Lung microvascular endothelial cell (primary cell): ENCODE measurements around the gene DPEP2. TPM values are rescaled to one million over a fixed set of nuclear protein-coding genes. Genes with fewer than 3 reads are reported as not detected.
"Not testable (repeated sequence)": the region's sequence is repeated elsewhere in the genome, so short reads cannot be mapped to it uniquely, and the experiment has no call there.

ENCODE experiments used
- DNase-seq, 2 donors: peaks; one replicate each; pipeline versions ENCODE4 v3.0.0 to v3.0.0-alpha.2; 2010; ENCODE audit warnings: low read depth in 2 of 2
- total RNA-seq: library from RNA; depleted of rRNA; stranded (reverse); fragments of >200 nt; gene quantifications from 2 replicates; pipeline ENCODE4 v1.2.1, GENCODE V29; 2014

DPEP2 gene
- total RNA-seq, 1 donor from 2014 or later, result 8.9 TPM

DNA sequence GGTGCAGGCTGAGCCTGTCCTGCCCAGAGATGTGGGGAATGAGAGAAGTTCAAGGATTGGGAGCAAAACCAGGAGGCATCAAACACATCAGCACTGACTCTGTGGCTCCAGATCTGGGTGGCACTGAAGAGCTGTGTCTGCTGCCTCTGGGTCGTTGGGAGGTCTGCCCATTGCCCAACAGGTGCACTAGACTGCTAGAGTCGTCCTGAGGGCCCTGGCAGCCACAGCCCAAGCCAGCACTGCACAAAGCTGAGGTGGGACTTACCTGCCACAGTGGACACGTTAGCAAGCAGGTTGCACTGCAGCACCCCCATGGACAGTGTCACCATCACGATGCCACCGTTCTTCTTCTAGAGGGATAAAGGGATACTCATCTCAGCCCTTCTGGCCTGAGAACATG is 22.3 kb downstream of the DPEP2 start:
- DNase-seq, result no peak

DNA sequence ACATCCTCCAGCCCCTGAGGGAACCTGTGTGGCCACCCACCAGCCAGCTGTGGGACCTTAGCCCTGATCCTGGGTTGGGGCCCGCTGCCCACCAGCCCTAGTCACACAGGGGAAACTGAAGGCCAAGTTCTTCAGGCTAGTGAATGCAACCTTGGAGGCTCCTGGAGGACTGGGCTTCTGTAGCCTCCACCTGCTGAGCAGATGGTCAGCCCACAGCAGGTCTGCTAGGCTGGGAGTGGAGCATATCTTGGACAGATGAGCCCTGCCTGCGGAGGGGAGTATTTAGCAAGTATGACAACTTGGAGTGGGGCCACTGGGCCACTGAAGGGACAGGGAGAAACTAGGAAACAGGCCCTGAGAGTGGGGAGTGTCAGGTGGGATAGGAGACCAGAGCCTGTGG is 23.1 kb downstream of the DPEP2 start:
- DNase-seq, result no peak

DNA sequence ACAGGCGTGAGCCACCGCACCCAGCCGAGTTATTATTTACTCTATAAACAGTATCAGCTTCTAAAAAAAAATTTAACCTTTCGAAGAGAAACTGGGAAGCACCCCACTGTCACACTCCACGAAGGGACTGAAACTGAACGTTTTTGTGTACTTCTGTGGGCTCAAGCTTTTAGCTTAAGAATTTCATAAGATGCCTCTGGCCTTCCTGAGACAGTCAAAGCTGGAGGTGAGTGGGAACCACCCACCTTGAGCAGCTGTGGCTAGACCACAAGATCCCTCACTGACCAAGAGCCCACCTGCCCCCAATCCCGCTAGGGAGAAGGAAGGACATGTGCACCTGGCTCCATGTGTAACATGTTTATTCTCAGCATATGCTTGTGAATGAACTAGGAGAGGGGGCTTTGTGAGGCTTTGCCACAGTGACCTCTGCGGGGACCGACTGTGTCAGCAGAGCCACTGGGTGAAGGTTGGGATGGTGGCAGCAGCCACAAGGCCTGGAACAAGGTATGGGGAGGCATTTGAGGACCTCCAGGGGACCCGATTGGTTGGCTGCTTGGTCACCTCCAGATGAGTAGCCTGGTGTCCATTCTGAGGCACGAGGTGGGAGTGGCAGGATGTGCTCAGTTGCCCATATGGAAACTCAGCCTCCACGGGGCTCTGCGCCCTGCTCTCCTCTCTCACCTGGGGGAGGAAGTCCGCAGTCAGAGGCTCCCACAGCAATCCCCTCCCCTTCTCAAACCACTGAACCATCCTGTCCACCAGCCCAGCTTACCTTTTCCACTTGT is 23.8 kb downstream of the DPEP2 start:
- no peak for DNase-seq

DNA sequence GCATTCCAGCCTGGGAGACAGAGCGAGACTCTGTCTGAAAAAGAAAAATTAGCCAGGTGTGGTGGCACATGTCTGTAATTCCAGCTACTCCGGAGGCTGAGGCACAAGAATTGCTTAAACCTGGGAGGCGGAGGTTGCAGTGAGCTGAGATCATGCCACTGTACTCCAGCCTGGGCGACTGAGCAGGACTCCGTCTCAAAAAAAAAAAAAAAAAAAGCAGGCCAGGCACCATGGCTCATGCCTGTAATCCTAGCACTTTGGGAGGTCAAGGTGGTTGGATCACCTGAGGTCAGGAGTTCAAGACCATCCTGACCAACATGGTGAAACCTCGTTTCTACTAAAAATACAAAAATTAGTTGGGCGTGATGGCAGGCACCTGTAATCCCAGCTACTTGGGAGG is 27.0 kb downstream of the DPEP2 start:
- DNase-seq, result not testable (repeated sequence)

DNA sequence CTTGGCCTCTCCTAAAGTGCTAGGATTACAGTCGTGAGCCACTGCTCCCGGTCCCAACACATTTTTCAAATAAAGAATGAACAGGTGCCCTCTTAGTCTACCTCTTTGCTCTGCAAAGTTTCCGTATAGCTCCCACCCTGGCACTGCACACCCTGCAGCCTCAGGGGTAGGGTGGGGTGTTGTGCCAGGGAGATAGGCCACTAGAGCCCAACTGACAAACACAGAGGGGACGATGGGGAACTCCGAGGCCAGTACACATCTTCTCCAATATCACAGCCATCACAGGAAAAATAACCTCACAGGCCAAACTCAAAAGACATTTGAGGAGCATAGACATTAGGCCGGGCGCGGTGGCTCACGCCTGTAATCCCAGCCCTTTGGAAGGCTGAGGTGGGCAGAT is 28.2 kb downstream of the DPEP2 start:
- DNase-seq, result no peak

DNA sequence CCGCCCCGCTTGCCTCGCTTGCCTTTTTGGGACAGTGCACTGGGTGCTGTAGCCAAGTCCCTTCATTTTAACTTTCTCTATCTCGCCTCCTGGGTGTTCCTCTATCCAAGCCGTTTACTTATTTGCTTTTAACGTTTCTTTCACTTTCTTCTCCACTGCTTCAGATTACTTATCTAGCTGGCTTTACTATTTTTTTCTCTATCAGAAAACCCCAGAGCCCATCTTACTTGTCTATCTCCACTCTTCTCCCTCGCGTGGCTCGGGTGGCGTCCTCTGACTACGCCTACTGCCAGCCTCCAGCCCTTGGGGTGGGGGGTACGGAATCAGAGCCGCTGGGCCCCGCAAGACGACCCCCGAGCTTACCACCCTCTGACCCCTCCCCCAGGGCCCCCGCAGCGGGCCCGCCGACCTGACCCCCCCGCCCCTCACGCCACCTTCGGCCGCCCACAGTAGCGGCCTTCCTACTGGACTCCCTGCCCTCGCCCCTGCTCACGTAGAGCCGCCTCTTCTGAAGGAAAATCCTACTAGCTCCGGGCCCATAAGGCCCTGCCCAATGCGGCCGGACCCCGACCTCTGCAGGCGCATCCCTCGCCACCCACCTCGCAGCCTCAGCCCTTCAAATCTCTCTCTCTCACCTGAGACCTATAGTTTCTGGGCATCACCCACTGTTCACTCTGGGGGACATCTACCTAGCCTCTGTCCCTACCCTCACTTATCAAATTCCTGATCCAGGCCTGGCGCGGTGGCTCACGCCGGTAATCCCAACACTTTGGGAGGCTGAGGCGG is 29.8 kb downstream of the DPEP2 start:
- DNase-seq, result no peak

DNA sequence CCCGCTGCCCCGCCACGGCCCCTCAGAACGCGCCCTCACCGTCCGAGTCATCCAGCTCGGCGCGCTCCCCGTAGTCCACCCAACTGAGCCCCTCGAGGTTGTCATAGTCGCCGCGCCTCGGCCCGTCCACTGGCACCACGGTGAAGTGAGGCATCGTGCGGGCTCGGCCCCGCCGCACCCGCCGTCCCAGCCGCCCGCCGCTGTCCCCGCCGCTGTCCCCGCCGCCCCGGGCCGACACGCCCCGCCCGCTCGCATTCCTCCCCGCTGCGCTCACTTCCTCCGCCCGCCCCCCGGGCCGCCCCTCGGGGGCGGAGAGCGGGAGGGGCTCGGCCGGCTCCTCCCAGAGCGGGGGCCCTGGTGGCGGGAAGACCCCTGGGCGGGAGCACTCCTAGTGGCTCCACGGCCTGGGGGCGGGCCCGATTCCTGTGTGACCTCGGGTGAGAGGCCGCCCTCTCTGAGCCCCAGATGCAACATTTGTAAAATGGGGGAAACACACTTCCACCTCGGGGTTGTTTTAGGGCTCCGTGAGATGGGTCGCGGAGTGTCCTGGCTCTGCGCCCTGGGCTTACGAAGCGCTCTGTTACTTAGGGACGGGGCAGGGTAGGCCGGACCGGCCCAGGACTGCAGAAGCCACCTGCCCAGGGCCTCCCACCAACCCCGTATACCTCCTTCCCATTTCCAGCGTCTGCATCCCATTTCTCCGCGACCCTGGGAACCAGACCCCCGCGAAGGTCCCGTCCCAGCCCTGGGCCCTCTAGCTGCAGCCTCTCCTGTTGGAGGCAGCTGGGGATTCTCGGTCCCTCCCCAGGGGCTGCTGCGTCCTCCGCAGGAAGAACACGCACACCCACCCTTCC is 30.7 kb downstream of the DPEP2 start, which contains the start of gene SLC12A4:
Gene SLC12A4, minus strand, starts transcription at position 238 of the 854 bp plus-strand sequence. Its CDS starts 84 bp downstream, at position 154.
- DNase-seq, result peak; percentile 71 to 88

DNA sequence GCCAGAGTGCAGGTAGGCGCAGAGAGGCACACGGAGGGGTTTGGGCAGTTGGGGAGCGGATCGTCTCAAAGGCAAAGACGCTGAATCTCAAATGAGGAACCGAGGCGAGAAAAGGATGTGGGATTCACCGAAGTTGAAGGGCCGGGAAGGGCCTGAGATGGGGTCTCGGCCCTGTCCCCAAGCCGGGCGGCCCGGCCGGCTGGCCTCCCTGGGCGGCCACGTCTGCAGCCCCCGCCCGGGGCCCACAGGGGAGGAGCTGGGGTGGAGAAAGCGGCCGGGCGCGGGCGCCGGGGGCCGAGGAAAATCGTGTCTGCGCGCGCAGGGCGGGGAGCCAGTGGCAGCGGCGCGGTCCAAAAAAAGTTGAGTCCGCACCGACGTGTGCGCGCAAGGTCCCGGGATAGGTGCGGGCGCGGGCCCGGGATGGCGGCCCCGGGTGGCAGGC is 31.3 kb downstream of the DPEP2 start:
- DNase-seq, result peak; percentile 33 to 51

DNA sequence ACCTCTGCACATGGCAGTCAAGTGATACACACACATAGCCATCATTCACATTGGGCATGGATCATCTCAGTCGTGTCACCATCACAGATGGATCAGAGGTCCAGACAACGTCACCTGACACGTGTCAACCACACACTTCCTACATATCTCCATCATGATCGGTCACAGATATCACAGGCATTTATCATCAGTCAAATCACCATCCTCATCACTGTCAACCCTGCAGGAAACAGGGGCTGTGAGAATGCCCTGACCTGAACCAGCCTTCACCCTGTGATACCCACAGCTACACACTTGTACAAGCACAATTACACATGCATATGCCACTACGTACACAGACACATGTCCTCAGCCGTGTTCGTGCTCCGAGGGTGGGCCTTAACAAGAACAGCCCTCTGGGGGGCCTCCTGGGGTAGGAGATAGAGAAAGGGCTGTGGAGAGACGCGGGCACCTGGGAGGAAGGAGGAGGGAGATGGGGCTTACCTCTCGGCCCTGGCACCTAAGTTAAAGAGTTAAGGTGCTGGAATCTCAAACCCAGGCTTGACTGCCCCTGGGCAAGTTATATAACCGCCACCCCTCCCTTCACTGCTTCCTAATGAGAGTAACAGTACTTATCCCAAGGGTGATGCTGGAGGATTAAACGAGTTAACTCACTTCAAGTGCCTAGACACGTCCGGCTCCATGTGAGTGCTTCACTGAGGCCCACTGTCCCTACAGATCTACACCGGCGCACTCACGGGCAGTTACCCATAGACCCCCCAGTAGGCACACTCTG is 31.9 kb downstream of the DPEP2 start:
- peak; percentile 47 to 55 for DNase-seq

DNA sequence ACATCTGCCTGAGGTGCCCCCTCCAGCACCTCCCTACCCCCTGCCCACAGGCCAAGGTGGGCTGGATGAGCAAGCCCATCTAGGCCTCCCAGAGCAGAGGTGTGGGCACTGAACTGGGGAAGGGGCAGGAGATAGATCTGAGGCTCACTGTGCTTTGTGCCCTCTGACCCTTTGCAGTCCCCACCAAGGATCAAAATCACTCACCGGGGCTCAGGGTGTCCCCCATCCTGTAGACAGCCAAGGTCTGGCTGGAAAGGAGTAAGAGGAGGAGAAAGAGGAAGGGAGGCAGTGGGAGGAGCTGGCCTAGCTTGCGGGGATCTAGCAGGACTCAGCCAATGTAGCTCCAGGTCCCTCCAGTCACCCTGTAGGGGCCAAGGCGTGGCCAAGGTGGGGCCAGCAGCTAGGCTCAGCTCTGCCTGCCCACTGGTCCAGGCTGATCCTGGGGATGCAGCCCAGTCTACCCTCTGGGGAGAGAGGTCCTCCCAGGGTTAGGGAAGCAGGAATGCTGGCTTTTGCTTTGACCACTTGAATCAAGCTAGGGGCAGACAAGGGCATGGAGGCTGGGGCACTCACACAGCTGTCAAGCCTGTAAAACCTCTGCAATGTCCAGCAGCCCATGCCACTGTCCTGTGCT is 32.6 kb downstream of the DPEP2 start:
- no peak for DNase-seq

DNA sequence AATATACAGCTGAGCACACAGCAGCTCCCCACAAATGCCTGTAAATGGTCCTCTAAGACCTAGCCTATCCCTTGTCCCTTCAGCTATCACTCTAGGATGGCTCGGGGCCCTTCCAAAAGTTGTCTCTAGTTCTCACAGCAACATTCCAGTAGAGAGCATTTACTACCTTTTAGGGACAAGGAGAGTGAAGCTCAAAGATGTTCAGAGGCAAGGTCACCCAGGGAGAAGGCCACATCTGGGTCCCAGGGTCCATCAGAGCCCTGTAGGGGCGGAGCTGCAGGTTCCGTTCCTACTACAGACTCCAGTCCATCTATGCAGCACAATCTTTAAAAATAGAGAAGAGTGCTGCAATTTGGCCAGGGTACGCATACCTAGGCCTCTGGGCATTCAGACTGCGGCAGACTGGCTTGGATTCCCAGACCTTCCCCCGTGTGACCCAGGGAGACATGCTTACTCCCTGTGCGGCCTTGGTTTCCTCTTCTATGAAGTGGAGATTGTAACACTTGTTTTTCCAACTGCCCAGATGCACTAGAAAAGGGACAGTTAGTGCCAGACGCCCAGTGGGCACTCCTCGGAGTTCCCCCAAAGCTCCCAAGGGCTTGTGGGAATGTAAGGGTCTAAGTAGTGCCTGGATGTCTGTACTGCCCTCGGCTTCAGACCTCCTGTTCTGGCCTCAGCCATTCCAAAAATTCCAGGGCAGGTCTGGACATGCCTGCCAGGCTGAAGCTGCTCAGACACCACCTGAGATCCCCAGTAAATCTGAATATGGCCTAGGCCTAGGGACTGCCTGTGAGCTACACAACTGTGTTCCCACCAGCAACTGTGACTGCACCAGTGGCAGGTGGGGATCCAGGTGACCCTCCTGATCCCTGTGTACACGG is 33.4 kb downstream of the DPEP2 start:
- DNase-seq, result no peak

DNA sequence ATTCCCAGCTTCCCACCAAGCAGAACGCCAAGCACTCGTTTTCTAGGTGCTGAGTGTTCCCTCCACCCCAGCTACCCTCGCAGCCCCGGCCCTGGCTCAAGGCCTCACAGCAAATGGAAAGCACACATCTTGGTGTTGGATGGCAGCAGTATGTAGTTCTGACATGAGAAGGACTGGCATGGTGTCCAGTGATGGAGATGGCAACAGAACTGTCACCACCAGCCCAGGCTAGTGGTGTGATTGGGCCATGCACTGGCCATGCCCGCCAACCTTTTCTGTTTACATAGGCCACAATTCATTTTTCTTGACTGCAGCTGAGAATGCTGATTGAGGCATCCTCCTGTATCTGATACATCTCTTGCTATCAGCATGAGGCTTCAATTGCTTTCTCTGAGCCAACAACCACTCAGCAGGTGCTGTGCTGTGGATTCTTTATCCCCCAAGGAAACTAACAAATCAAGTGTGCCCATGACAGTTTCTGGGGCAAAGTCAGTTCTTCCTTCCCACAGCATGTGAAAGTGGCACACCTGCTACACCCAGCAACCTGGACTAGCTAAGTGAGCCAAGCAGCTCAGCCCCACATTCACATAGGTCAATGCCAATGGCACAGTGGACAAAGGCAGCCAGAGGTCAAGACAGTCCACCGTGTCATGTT is 34.7 kb downstream of the DPEP2 start:
- DNase-seq, result no peak

DNA sequence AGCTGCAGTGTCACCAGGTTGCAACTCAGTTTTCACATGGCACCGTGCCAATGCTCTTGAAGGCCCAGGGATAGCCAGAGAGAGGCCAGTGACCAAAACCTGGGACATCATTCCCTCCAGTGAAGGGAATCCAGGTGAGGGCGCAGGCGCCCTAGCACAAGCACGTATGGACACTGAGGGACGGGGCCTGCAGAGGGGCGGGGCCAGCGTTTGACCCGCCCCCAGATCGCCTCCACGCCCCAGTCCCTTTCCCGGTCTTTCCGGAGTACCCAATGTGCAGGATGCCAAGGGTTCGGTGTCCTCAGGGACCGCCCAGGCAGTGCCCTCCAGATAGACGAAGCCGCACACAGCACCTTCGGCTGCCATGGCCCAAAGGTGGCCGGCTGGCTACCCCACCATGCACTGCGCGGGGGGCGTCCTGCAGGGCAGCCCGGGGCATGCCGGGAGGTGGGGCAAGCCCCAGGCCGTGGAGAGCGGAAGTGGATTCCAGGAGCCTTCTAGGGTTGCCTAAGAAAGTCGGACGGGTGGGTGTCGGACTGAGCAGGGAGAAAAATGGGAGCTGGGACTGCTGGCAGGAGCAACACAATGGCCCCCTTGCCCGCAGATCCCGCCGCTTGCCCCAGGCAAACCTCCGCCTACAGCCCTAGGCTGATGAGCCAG is 35.5 kb downstream of the DPEP2 start:
- DNase-seq, result peak in 1 of 2 donors; percentile 37

DNA sequence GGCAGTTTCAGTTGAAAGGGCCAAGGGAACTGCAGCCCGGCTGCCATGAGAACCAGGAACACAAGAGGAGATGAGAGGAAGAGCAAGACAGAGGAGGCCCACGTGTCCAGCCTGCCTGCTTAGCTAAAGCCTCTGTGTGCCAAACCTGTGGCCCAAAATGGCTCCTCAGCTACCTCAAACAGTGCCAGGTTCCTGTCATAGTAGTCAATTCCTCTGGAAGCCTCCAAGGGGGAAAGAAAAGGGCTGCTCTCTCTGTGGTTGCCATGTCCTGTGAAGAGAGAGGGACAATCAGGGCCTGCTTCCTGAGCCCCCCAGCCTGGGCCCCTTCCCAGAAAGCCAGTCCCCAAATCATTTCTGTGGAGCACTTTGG is 36.0 kb downstream of the DPEP2 start:
- no peak for DNase-seq

DNA sequence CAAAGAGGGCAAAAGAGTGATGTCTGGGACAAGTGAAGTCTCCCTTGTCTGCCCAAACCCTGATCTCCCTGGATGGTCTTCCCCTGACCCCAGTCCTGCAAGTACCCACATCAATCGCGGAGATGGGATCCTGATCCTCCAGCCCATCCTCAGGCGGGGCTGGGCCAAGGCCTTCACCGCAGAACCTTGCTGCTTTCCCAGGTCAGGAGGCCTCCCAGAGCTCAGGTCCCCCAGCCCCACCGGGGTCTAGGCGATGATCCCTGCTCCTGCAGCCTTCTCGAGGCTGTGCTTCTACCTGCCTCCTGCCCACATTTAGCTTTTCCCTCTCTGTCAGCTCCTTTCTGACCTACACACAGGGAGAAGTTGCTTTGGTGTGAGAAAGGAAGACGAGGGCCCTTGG is 37.1 kb downstream of the DPEP2 start:
- no peak for DNase-seq

DNA sequence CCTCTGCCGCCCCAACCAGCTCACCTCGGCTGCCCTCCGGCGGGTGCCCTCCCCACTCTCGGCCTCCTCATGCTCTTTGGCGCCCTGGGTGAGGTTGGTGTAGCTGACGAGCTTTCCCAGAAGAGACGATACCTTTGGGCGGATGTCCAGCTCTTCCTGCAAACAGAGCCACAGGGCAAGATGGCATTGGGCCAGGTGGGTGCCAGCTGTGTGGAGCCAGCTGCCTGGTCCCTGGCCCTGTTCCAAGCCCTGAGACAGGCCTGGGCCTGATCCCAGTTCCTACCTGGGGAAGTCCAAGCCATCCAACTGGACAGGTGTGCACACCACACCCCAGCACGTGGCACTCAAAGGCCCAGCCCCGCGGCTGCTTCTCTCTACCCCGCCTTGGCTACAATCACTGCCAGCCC is 37.7 kb downstream of the DPEP2 start:
- DNase-seq, result no peak

DNA sequence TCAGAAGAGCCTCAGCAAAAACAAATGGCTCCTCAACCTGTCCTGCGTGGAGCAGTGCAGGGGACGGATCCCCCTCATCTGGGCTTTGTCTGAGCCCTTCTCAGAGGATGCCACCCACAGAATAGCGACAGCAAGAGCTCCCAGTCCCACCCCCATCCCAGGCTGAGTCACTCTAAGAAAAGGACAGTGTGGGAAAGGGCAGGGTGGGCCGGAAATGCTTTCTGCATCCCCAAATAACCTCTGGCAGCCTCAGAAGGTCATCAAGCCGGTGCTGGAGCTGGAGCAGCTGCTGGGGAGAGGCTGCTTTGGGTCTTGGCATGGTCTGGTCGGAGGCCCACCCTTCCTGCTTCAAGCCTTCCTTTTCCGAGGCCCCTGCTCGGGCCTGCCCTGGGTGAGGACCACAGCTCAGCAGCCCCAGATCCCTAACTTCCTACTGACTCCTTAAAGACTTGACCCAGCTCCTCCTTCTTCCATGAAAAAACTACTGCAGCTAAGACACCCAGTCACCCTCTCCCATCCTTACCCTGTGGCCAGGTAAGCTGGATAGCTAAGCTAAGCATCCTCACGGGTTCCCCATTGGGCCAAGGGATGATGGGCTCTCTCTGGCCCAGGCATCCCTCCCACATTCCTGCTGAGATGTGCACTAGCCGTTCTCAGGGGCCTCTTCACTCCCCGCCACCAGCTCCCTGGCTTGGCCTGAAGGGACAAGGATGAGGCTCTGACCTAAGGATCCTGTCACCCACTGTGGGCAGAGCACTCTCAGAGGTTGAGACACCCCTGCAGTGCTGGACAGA is 39.6 kb downstream of the DPEP2 start:
- DNase-seq, result peak in 1 of 2 donors; percentile 60

DNA sequence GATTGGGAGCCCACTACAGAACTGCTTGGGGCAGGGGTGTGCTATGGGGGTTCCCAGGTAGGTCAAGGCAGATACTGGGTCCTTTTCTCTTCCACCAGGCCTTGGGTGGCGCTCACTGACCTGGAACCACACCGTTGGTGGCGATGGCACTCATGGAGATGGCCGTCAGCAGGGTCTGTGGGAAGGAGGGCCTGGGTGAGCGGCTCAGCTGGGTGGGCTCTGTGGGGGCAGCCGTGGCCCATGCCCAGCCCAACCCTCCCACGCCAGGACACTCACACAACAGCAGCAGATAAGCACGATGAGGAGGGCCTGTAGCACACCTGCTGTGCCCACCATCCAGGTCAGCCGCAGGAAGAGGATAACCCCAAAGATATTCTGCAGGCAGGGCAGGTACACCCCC is 41.7 kb downstream of the DPEP2 start:
- DNase-seq, result no peak
